Measurements from ENCODE around the gene TAF5L.

GRCh38 chr1:229607370-229607769 lies 18.6 kb downstream of the TAF5L start:
- TF ChIP-seq SRF (IDR thresholded peaks at IDR 0.05; ENCODE audit: low read depth, low read length) (no peak), CBX5 (IDR thresholded peaks at IDR 0.05; ENCODE audit: low read depth, low read length) (no peak), POLR2AphosphoS5 (IDR thresholded peaks at IDR 0.05; ENCODE audit: low read depth, low read length) (no peak), CTCF (IDR thresholded peaks at IDR 0.05; ENCODE audit: control extremely low read depth in 1 of 3, insufficient read depth in 1 of 3, low read depth in 1 of 3, low read length in 3 of 3) (no peak), EGR1 (IDR thresholded peaks at IDR 0.05; ENCODE audit: borderline replicate concordance, low read depth, low read length) (no peak)
